HG02759 (cell line): Measurements from ENCODE around the gene RPTOR.
"Not testable (repeated sequence)": the region's sequence is repeated elsewhere in the genome, so short reads cannot be mapped to it uniquely, and the experiment has no call there.

ENCODE experiments used
- ATAC-seq: cut with Tn5 transposase; IDR thresholded peaks from one replicate; pipeline ENCODE4 v1.9.1; 2021; ENCODE audit warnings: mild to moderate bottlenecking, moderate library complexity; ENCODE audit not compliant: unreplicated experiment

The RPTOR gene

GRCh38 chr17:80613732-80614071, 69.1 kb downstream of the RPTOR start:
- no peak for ATAC-seq

DNA sequence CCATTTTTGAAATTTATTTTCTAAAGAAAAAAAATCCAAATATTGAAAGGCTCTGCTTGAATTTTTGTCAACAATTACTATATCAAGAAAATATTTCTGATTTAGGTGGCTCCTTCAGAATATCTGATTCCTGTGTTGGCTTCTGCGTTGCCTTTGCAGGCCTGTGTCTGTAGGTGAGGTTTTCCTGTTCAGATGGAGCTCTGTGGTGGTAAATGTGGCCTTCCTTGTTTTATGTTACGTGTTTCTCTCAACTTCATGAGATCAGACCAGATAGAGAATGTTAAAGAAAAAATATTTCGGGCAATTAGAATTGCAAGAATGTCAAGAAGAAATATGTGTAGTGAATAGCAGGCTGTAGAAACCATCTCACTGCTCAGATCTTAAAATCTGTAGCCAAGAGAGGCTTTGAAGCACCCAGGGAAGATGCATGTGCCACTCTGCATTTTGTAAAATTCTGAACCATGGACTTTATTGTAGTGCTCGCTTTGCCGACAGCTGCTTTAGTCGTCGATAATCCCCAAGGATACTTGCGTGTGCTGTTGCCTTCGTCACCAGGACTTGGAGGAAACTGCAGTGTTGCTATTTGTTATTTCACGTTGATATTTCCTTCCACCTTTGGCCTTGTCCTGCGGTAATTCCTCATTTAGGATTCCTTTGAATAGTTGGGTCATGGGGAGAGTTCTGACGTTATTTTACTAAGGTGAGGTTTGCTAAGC, 69.9 kb downstream of the RPTOR start:
- no peak for ATAC-seq

GRCh38 chr17:80615376-80615775, 70.7 kb downstream of the RPTOR start:
- ATAC-seq: no peak

GRCh38 chr17:80616705-80617104, 72.1 kb downstream of the RPTOR start:
- ATAC-seq: no peak

- no peak for ATAC-seq
These were observed 73.7 kb downstream of the RPTOR start for GRCh38 chr17:80618304-80618703.

GRCh38 chr17:80619535-80620235, 75.0 kb downstream of the RPTOR start:
- ATAC-seq: no peak

DNA sequence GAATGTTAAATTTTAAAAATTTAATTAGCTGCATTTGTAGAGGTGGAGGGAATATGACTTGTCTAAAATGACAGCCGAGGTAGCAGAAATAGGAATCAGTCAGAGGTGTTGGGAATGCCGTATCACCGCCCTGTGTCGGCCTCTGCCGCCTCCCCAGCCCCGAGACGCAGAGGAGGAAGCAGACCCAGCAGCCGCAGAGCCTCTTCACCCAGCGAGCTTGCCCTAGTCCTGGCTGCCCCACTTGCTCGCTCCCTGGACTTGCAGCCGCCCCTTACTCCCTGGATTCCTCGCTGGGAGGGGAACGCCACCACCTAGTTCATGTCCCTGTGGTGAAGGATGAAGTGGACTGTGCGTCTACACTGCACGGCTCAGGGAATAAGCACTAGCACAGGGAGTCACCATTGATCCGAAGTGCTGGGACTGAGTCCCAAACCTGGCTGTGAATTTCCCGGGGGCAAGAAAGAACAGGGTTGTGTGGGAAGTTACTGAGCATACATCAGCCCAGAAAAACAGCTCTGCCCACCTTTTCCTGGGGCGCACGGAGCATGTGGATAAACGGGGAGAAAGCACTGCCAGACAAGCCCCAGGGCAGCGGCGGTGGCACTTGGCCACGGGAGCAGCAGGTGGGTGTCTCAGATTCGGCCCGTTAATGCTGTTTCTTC, 76.8 kb downstream of the RPTOR start:
- no peak for ATAC-seq

DNA sequence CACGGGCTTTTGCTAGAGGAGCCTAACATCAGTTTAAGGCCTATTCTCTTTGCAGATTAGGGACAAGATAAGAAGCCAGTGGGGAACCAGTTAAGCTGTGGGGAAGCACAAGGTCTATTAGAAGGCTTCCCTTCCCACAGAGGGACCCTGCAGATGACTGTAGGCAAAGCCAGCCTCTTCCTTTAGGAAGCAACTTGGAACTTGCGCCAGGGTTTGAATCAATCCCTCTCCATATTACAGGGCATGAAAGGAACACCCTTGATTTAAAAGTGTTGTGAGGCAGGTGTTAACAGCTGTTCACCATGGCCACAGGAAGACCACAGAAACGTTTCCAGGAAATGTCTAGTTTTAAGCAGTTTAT, 77.3 kb downstream of the RPTOR start:
- ATAC-seq: no peak

GRCh38 chr17:80624864-80625263, 80.2 kb downstream of the RPTOR start:
- ATAC-seq: no peak

GRCh38 chr17:80625627-80626026, 81.0 kb downstream of the RPTOR start:
- ATAC-seq: no peak

DNA sequence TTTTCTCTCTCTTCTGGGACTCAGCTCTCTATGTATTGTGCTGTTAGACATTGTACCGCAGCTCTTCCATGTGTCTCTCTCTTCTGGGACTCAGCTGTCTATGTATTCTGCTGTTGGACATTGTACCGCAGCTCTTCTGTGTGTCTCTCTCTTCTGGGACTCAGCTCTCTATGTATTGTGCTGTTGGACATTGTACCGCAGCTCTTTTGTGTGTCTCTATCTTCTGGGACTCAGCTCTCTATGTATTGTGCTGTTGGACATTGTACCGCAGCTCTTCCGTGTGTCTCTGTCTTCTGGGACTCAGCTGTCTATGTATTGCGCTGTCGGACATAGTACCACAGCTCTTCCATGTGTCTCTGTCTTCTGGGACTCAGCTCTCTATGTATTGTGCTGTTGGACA, 84.2 kb downstream of the RPTOR start:
- not testable (repeated sequence) for ATAC-seq

GRCh38 chr17:80629298-80630028, 84.8 kb downstream of the RPTOR start:
- no peak for ATAC-seq

GRCh38 chr17:80630560-80631120, 86.0 kb downstream of the RPTOR start:
- ATAC-seq: no peak

DNA sequence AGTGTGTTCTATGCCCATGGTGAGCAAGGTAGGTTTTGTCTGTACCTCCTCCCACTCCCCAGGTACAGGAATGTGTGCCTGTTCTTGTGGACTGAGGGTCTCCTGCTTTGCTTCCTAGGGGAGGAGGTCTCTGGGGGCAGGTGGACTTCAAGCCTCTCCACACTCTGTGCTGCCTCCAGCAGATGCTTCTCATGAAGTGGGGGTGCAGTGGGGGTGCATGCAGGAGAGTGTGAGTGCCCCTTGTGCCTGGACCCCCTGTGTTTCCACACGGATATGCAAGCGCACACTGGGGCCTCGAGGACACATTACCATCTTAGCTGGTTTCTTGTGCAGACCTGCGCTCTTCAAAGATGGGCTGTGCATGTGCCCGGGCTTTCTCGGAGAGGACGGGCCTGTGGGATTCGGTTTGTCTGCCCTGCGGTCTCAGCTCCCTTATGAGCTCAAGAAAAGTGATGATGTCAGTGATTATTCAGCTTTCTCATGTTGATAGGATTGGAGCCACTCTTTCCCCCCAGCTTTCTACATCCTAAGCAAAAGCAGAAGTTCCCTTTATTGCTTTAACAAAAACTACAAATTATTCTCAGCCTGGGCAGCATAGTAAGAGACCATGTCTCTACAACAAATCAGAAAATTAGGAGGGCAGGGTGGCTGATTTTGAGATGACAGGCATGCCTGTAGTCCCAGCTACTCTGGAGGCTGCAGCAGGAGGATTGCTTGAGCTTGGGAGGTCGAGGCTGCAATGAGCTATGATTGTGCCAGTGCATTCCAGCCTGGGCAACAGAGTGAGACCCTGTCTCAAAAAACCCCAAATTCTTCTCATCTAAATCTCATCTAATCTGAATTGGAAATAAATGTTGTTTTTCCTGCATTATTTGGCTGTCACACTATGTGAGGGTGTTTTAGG, 86.8 kb downstream of the RPTOR start:
- ATAC-seq: no peak

GRCh38 chr17:80632046-80632581, 87.5 kb downstream of the RPTOR start:
- ATAC-seq: no peak

DNA sequence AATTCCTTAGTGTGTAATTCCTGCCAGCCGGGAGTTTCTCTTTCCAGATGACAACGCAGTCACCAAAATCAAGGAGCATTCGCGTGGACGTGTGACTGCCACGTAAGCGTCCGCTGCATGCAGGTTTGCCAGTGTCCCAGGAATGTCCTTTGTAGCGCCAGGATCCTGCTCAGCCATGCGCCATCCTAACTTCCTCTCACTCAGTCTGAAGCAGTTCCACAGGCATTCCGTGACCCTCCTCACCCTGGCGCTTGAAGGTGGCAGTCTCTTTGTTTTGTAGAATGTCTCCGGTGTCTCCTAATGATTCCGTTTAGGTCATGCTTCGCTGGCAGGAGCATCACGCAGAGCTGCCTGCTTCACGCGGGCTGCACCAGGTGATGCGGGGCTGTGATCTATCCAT, 88.6 kb downstream of the RPTOR start:
- no peak for ATAC-seq

GRCh38 chr17:80633994-80634566, 89.4 kb downstream of the RPTOR start:
- ATAC-seq: no peak

DNA sequence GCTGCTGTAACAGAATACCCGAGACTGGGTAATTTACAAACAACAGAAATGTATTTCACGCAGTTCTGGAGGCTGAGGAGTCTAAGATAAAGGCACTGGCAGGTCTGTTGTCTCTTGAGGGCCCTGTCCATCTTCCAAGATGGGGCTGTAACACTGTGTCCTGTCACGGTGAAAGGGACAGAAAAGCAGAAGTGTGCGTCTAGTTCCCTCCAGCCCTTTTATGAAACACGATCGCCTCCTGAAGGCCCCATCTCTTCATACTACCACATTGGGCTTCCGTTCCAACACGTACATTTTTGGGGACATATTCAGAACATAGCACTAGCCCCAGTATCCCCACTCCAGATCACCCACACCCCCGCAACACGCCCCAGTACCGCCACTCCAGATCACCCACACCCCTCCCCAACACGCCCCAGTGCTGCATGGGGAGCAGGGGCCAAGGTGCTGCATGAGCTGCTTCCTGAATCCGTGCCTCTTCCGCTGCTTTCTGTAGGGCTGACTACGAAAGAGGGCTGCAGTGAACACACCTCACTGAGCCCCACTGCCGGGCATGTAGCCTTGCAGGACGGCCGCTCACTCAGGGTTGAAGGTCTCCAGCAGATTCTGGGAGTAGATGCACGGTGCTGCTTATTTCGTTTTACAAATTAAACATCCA, 91.9 kb downstream of the RPTOR start:
- ATAC-seq: no peak
